Vagina (tissue), 2 donors: ENCODE data around the gene KDM2A. TPM values are rescaled to one million over a fixed set of nuclear protein-coding genes. Genes with fewer than 3 reads are reported as not detected.

ENCODE experiments used
- DNase-seq, 2 donors: peaks; one replicate each; pipeline ENCODE4 v3.0.0-alpha.2; 2017; ENCODE audit errors: extremely low spot score in 2 of 2
- H3K27ac ChIP-seq: fragments of 200-600 bp; sonication (generic); one replicate; pipeline ENCODE4 v1.5.1; 2019
- H3K27me3 ChIP-seq: fragments of 200-600 bp; sonication (generic); one replicate; pipeline ENCODE4 v1.5.1; 2019
- H3K36me3 ChIP-seq, 2 donors: fragments of 200-600 bp; sonication (generic); one replicate each; pipeline ENCODE4 v1.5.1; 2017 to 2019
- H3K4me1 ChIP-seq: fragments of 200-600 bp; sonication (generic); one replicate; pipeline ENCODE4 v1.5.1; 2019
- H3K4me3 ChIP-seq, 2 donors: fragments of 200-600 bp; sonication (generic); 1 replicate in 1 of 2; 2 replicates in 1 of 2; pipeline ENCODE4 v1.5.1; 2016 to 2019
- H3K9me3 ChIP-seq: fragments of 200-600 bp; sonication (generic); one replicate; pipeline ENCODE4 v1.5.1; 2019
- POLR2A ChIP-seq, 2 donors: fragments of 450-650 bp; IDR thresholded peaks; one replicate each; pipeline ENCODE4 v1.6.1; 2017; ENCODE audit warnings: antibody characterized with exemption in 2 of 2, mild to moderate bottlenecking in 2 of 2, moderate library complexity in 2 of 2
- POLR2AphosphoS5 ChIP-seq, 2 donors: sonication (generic); formaldehyde crosslinking; IDR thresholded peaks; one replicate each; pipeline ENCODE4 v1.9.0; 2017; ENCODE audit warnings: antibody characterized with exemption in 2 of 2, mild to moderate bottlenecking in 2 of 2, low read depth in 1 of 2; ENCODE audit not compliant: insufficient read depth in 1 of 2
- intact Hi-C: fragments of 100-400 bp; cut with DNase I; formaldehyde crosslinking; loops from one replicate; pipeline ENCODE4 v1.15.1; 2023
- total RNA-seq: library from RNA; depleted of rRNA; stranded (reverse); fragments of >200 nt; gene quantifications from one replicate; pipeline ENCODE4 v1.2.3, GENCODE V29; 2016
- TF ChIP-seq, protein P1 (sequence below), 3 experiments: fragments of 450-650 bp in 2 of 3; fragments of 200-600 bp in 1 of 3; sonication (generic) in 1 of 3; IDR thresholded peaks; one replicate each; pipeline ENCODE4 v1.5.1; 2017 to 2019; ENCODE audit warnings: antibody characterized with exemption in 3 of 3, mild to moderate bottlenecking in 2 of 3, moderate library complexity in 2 of 3

KDM2A gene
- total RNA-seq, 1 donor from 2014 or later: 51.8 TPM

DNA sequence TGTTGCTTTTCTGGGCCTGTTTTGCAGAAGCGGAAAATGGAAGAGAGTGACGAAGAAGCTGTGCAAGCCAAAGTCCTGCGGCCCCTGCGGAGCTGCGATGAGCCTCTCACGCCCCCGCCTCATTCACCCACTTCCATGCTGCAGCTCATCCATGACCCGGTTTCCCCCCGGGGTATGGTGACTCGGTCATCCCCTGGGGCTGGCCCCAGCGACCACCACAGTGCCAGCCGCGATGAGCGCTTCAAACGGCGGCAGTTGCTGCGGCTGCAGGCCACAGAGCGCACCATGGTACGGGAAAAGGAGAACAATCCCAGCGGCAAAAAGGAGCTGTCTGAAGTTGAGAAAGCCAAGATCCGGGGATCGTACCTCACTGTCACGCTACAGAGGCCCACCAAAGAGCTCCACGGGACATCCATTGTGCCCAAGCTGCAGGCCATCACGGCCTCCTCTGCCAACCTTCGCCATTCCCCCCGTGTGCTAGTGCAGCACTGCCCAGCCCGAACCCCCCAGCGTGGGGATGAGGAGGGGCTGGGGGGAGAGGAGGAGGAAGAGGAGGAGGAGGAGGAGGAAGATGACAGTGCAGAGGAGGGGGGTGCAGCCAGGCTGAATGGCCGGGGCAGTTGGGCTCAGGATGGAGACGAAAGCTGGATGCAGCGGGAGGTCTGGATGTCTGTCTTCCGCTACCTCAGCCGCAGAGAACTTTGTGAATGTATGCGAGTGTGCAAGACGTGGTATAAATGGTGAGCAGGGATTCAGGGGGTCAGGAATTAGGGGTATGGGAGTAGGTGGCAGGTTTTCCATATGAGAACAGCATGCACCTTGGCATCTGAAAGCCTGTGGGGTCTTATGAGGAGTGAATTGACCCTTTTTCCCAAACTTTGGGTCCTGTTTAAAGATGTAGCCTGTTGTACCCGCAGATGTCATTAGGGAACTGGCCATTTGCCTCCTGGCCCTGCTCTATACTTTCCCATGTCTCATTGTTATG lies 131.3 kb downstream of the KDM2A start:
- no peaks in the 10 kb centered on the region for H3K9me3 ChIP-seq
- DNase-seq: no peak
- H3K4me1 ChIP-seq: peaks cover 35% of the 10 kb centered on the region
- peaks cover 0 to 99% of the 10 kb centered on the region in 2 donors for H3K36me3 ChIP-seq
- H3K4me3 ChIP-seq: no peak overlapping the region
- intact Hi-C loops: no loop called here
- H3K27me3 ChIP-seq: no peaks in the 10 kb centered on the region
- TF ChIP-seq POLR2AphosphoS5 (IDR thresholded peaks at IDR 0.05; ENCODE audit: insufficient read depth in 1 of 2, low read depth in 1 of 2) (no peak), POLR2A (IDR thresholded peaks at IDR 0.05) (no peak)
- TF ChIP-seq, protein P1, sequence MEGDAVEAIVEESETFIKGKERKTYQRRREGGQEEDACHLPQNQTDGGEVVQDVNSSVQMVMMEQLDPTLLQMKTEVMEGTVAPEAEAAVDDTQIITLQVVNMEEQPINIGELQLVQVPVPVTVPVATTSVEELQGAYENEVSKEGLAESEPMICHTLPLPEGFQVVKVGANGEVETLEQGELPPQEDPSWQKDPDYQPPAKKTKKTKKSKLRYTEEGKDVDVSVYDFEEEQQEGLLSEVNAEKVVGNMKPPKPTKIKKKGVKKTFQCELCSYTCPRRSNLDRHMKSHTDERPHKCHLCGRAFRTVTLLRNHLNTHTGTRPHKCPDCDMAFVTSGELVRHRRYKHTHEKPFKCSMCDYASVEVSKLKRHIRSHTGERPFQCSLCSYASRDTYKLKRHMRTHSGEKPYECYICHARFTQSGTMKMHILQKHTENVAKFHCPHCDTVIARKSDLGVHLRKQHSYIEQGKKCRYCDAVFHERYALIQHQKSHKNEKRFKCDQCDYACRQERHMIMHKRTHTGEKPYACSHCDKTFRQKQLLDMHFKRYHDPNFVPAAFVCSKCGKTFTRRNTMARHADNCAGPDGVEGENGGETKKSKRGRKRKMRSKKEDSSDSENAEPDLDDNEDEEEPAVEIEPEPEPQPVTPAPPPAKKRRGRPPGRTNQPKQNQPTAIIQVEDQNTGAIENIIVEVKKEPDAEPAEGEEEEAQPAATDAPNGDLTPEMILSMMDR (IDR thresholded peaks at IDR 0.05): no peak
- no peak overlapping the region for H3K27ac ChIP-seq

DNA sequence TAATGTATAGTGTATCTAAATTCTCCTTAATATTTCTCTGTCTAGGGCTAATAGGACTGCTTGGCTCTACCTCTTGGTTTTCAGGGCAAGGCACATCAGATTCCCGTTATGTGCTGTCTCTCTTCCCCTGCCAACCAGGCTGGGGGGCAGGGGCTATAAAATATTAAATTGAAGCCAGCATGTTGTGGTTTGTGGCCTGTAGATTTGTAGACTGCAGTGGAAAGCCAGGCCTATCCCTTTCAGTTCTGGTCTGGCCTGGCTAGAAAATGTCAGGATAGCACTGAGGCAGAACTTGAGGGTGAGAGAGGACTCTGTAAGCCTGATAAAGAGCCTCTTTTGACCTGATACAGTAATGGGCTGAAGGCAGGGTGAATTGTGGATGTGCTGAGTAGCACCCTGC lies 132.8 kb downstream of the KDM2A start:
- H3K4me1 ChIP-seq: peaks cover 35% of the 10 kb centered on the region
- intact Hi-C loops: no loop called here
- H3K27me3 ChIP-seq: no peaks in the 10 kb centered on the region
- TF ChIP-seq POLR2AphosphoS5 (IDR thresholded peaks at IDR 0.05; ENCODE audit: insufficient read depth in 1 of 2, low read depth in 1 of 2): no peak
- no peak for TF ChIP-seq POLR2A (IDR thresholded peaks at IDR 0.05)
- TF ChIP-seq, protein P1 (IDR thresholded peaks at IDR 0.05): no peak
- H3K27ac ChIP-seq: no peak overlapping the region
- no peak for DNase-seq
- peaks cover 0 to 92% of the 10 kb centered on the region in 2 donors for H3K36me3 ChIP-seq
- H3K4me3 ChIP-seq: no peak overlapping the region
- no peaks in the 10 kb centered on the region for H3K9me3 ChIP-seq

DNA sequence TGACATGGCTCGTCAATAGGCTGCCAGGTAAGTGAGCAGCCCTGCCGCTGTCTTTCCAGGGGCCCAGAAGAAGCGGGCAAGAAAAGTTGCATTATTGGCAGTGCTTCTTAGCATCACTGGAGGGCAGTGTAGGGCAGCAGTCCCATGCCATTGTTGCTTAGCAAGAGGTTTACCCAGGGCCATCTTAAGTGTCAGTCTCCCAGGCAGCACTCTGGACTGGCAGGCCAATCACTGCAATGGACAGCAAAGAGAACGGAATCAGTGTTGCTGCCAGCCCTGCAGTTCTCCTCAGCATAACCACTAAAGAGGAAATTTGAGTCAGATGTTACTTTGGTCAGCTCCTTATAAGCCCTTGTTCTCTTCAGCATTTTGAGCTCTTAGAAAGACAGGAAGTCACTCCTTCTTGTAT lies 133.8 kb downstream of the KDM2A start:
- intact Hi-C loops: no loop called here
- Histone ChIP-seq H3K4me1 (peaks cover 35% of the 10 kb centered on the region), H3K9me3 (no peaks in the 10 kb centered on the region), H3K27me3 (no peaks in the 10 kb centered on the region), H3K4me3 (no peak overlapping the region), H3K27ac (no peak overlapping the region), H3K36me3 (peaks cover 0 to 83% of the 10 kb centered on the region in 2 donors)
- TF ChIP-seq POLR2AphosphoS5 (IDR thresholded peaks at IDR 0.05; ENCODE audit: insufficient read depth in 1 of 2, low read depth in 1 of 2) (no peak), POLR2A (IDR thresholded peaks at IDR 0.05) (no peak)
- TF ChIP-seq, protein P1 (IDR thresholded peaks at IDR 0.05): no peak
- DNase-seq: peak in 1 of 2 donors; percentile 81

DNA sequence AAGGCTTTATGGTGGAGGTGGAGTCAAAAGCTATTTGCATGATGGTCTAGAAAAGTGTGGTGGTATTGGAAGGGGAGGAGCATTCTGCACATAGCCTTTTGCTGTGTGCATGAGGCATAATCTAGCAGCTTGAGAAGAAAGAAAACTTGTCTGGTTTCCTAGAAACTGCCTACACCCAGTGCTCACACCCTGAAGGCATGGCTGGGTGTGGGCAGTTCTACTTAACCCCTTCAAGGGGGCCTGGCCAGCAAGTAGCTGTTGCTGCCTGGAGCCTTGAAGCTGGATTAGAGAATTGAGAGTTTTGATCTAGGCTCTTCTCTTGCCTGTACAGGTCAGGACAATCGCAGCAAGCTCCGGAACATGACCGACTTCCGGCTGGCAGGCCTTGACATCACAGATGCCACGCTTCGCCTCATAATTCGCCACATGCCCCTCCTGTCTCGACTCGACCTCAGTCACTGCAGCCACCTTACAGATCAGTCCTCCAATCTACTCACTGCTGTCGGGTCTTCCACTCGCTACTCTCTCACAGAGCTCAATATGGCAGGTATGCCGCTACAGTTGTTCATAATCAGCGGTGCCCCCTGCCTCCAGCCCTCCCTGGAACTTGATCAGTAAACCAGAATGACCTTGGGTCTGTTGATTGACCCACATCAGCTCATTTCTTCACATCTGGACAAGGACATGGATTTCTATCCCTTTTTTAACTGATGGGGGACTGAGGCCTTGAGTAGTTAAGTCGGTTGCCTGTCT lies 135.0 kb downstream of the KDM2A start:
- peaks cover 31% of the 10 kb centered on the region for H3K4me1 ChIP-seq
- H3K9me3 ChIP-seq: no peaks in the 10 kb centered on the region
- TF ChIP-seq, protein P1 (IDR thresholded peaks at IDR 0.05): no peak
- TF ChIP-seq POLR2AphosphoS5 (IDR thresholded peaks at IDR 0.05; ENCODE audit: insufficient read depth in 1 of 2, low read depth in 1 of 2) (no peak), POLR2A (IDR thresholded peaks at IDR 0.05) (no peak)
- no peak for DNase-seq
- H3K27ac ChIP-seq: peak overlapping the region; percentile 9
- no peaks in the 10 kb centered on the region for H3K27me3 ChIP-seq
- intact Hi-C loops: no loop called here
- H3K4me3 ChIP-seq: no peak overlapping the region
- H3K36me3 ChIP-seq: peaks cover 0 to 71% of the 10 kb centered on the region in 2 donors
